H1 (cell line): ENCODE data around the gene PTPRD. TPM values are rescaled to one million over a fixed set of nuclear protein-coding genes. Genes with fewer than 3 reads are reported as not detected.

ENCODE experiments used
- CTCF ChIA-PET: fragments of 300-600 bp; sonication (Branson Sonifier 250); formaldehyde crosslinking; loops from one replicate; lab custom pipeline; 2021; ENCODE audit not compliant: partially characterized antibody; lab: Charles Lee
- POLR2A ChIA-PET: fragments of 300-600 bp; sonication (Branson Sonifier 250); formaldehyde crosslinking; loops from one replicate; lab custom pipeline; 2021; ENCODE audit warnings: inconsistent platforms; ENCODE audit not compliant: partially characterized antibody; lab: Charles Lee
- DNase-seq, 2 experiments: peaks; one replicate each; pipeline versions ENCODE4 v3.0.0 to v3.0.0-alpha.2; 2010 to 2022; ENCODE audit warnings: low spot score in 2 of 2, low read depth in 1 of 2, mixed read lengths in 1 of 2
- FAIRE-seq: peaks from 2 replicates; lab custom pipeline; 2011; peaks lifted over from hg19 to GRCh38; lab: Jason Lieb, UNC
- H2AFZ ChIP-seq: 2 replicates; pipeline ENCODE4 v1.8.1; 2012; ENCODE audit warnings: low read length, inconsistent platforms
- H2AK5ac ChIP-seq: 2 replicates; pipeline ENCODE4 v1.6.1; 2013; ENCODE audit warnings: low read depth, low read length
- H2BK120ac ChIP-seq: replicated peaks from 2 replicates; pipeline ENCODE3; 2013; ENCODE audit warnings: low read depth, low read length, inconsistent platforms
- H2BK12ac ChIP-seq: 2 replicates; pipeline ENCODE4 v1.6.1; 2013; ENCODE audit warnings: low read depth, low read length
- H2BK15ac ChIP-seq: 2 replicates; pipeline ENCODE4 v1.6.1; 2013; ENCODE audit warnings: low read length
- H2BK20ac ChIP-seq: 2 replicates; pipeline ENCODE4 v1.6.1; 2013; ENCODE audit warnings: low read length
- H2BK5ac ChIP-seq: 2 replicates; pipeline ENCODE4 v1.6.1; 2013; ENCODE audit warnings: low read depth, low read length
- H3K14ac ChIP-seq: 2 replicates; pipeline ENCODE4 v1.6.1; 2013; ENCODE audit warnings: inconsistent platforms; ENCODE audit not compliant: insufficient read length
- H3K18ac ChIP-seq: 2 replicates; pipeline ENCODE4 v1.6.1; 2013; ENCODE audit warnings: low read length; ENCODE audit errors: extremely low read depth
- H3K23ac ChIP-seq: 2 replicates; pipeline ENCODE4 v1.6.1; 2013; ENCODE audit warnings: inconsistent platforms; ENCODE audit not compliant: insufficient read length
- H3K23me2 ChIP-seq: 2 replicates; pipeline ENCODE4 v1.6.1; 2013; ENCODE audit warnings: low read depth, low read length
- H3K27ac ChIP-seq: 2 replicates; pipeline ENCODE4 v1.6.1; 2011; ENCODE audit warnings: low read depth, low read length, inconsistent platforms
- H3K27me3 ChIP-seq, 4 experiments: replicated peaks in 1 of 4; 1 replicate in 1 of 4; 2 replicates in 3 of 4; pipeline versions ENCODE4 v1.6.1 to v1.8.1; 2011 to 2013; ENCODE audit warnings: low read length in 3 of 4, mild to moderate bottlenecking in 3 of 4, inconsistent platforms in 2 of 4, mixed read lengths in 2 of 4, moderate library complexity in 1 of 4; ENCODE audit not compliant: control insufficient read depth in 3 of 4, insufficient read depth in 3 of 4; ENCODE audit errors: extremely low read depth in 1 of 4
- H3K36me3 ChIP-seq, 4 experiments: 2 replicates each; pipeline versions ENCODE4 v1.6.1 to v1.8.1; 2011 to 2013; ENCODE audit warnings: mild to moderate bottlenecking in 4 of 4, low read length in 3 of 4, moderate library complexity in 2 of 4, control low read depth in 1 of 4, inconsistent platforms in 1 of 4; ENCODE audit not compliant: insufficient read depth in 4 of 4, control insufficient read depth in 2 of 4
- H3K4ac ChIP-seq: replicated peaks from 2 replicates; pipeline ENCODE3; 2013; ENCODE audit warnings: low read length, low read depth, mixed read lengths, inconsistent platforms; ENCODE audit not compliant: insufficient read length
- H3K4me1 ChIP-seq, 4 experiments: replicated peaks in 1 of 4; 1 replicate in 1 of 4; 2 replicates in 3 of 4; pipeline versions ENCODE4 v1.6.1 to v1.8.1; 2011 to 2013; ENCODE audit warnings: low read length in 3 of 4, inconsistent platforms in 2 of 4, mixed read lengths in 1 of 4; ENCODE audit not compliant: insufficient read depth in 4 of 4, control insufficient read depth in 3 of 4
- H3K4me2 ChIP-seq, 2 experiments: 2 replicates each; pipeline versions ENCODE4 v1.6.1 to v1.8.1; 2011 to 2013; ENCODE audit warnings: low read depth in 2 of 2, low read length in 2 of 2, control low read depth in 1 of 2, inconsistent platforms in 1 of 2, mild to moderate bottlenecking in 1 of 2; ENCODE audit not compliant: insufficient read depth in 1 of 2
- H3K4me3 ChIP-seq, 4 experiments: fragments of 200-600, 300-600 bp in 1 of 4; sonication (generic), shearing (Covaris generic), sonication (Bioruptor Twin) in 1 of 4; 2 replicates each; pipeline versions ENCODE4 v1.5.1 to v1.8.1; 2011 to 2016; ENCODE audit warnings: low read length in 4 of 4, low read depth in 3 of 4, control low read depth in 2 of 4, inconsistent platforms in 2 of 4, mild to moderate bottlenecking in 2 of 4, mixed read lengths in 1 of 4, moderate library complexity in 1 of 4; ENCODE audit not compliant: insufficient read depth in 2 of 4; ENCODE audit errors: extremely low read depth in 1 of 4
- H3K56ac ChIP-seq: replicated peaks from 2 replicates; pipeline ENCODE3; 2013; ENCODE audit warnings: low read depth, mild to moderate bottlenecking, mixed read lengths, low read length, inconsistent platforms; ENCODE audit not compliant: insufficient read length
- H3K79me1 ChIP-seq: 2 replicates; pipeline ENCODE4 v1.6.1; 2013; ENCODE audit warnings: low read depth, low read length, control low read depth
- H3K79me2 ChIP-seq, 2 experiments: 2 replicates each; pipeline versions ENCODE4 v1.6.1 to v1.8.1; 2012 to 2013; ENCODE audit warnings: low read length in 2 of 2, mild to moderate bottlenecking in 2 of 2, inconsistent platforms in 1 of 2; ENCODE audit not compliant: insufficient read depth in 2 of 2, control insufficient read depth in 1 of 2
- H3K9ac ChIP-seq, 4 experiments: replicated peaks in 1 of 4; 1 replicate in 1 of 4; 2 replicates in 3 of 4; pipeline versions ENCODE4 v1.6.1 to v1.8.1; 2011 to 2013; ENCODE audit warnings: low read depth in 3 of 4, low read length in 3 of 4, control low read depth in 2 of 4, mild to moderate bottlenecking in 2 of 4, moderate library complexity in 2 of 4, inconsistent platforms in 1 of 4; ENCODE audit errors: extremely low read depth in 1 of 4
- H3K9me3 ChIP-seq, 2 experiments: 2 replicates each; pipeline versions ENCODE4 v1.6.1 to v1.8.1; 2012 to 2013; ENCODE audit warnings: mild to moderate bottlenecking in 2 of 2, moderate library complexity in 2 of 2, control low read depth in 1 of 2, inconsistent platforms in 1 of 2, low read depth in 1 of 2, low read length in 1 of 2, mixed read lengths in 1 of 2; ENCODE audit not compliant: insufficient read depth in 2 of 2
- H4K20me1 ChIP-seq, 2 experiments: replicated peaks in 1 of 2; 2 replicates each; pipeline versions ENCODE3 to v1.8.1; 2011 to 2013; ENCODE audit warnings: inconsistent platforms in 2 of 2, low read length in 2 of 2, mild to moderate bottlenecking in 1 of 2; ENCODE audit not compliant: insufficient read depth in 2 of 2, control insufficient read depth in 1 of 2
- H4K5ac ChIP-seq: 2 replicates; pipeline ENCODE4 v1.6.1; 2013; ENCODE audit warnings: low read length, low read depth, mixed read lengths, inconsistent platforms; ENCODE audit not compliant: insufficient read length
- H4K8ac ChIP-seq: 2 replicates; pipeline ENCODE4 v1.8.0; 2013; ENCODE audit warnings: mild to moderate bottlenecking, moderate library complexity, low read length, inconsistent platforms; ENCODE audit not compliant: insufficient read depth; ENCODE audit errors: extremely low read depth
- H4K91ac ChIP-seq: replicated peaks from 2 replicates; pipeline ENCODE3; 2013; ENCODE audit warnings: low read length, mixed read lengths, inconsistent platforms; ENCODE audit not compliant: insufficient read length
- KDM4A ChIP-seq: IDR thresholded peaks from one replicate; pipeline ENCODE4 v1.7.1; 2012; ENCODE audit warnings: low read depth, mild to moderate bottlenecking, moderate library complexity, low read length, inconsistent platforms; ENCODE audit not compliant: severe bottlenecking
- POLR2AphosphoS5 ChIP-seq: IDR thresholded peaks from 2 replicates; pipeline ENCODE4 v1.6.1; 2011; ENCODE audit warnings: low read depth, low read length
- SP4 ChIP-seq: IDR thresholded peaks from 2 replicates; pipeline ENCODE4 v1.6.1; 2012; ENCODE audit warnings: low read length, inconsistent platforms
- WGBS, 2 experiments: shearing (Covaris generic) in 1 of 2; methylation state at CpG; one replicate each; pipeline versions ENCODE4 v1.1.6 to v1.1.7; 2013 to 2015; ENCODE audit warnings: low lambda C conversion rate in 2 of 2, mixed read lengths in 2 of 2, inconsistent platforms in 1 of 2, low coverage in 1 of 2, missing lambda C conversion rate in 1 of 2; ENCODE audit not compliant: insufficient replicate concordance in 2 of 2, insufficient coverage in 1 of 2, insufficient read length in 1 of 2; ENCODE audit errors: extremely low coverage in 1 of 2, missing lambda C conversion rate in 1 of 2; 5-methylcytosine and 5-hydroxymethylcytosine counted together
- polyA plus RNA-seq, 7 experiments: library from polyadenylated mRNA; depleted of rRNA in 3 of 7; stranded (reverse) in 5 of 7; unstranded in 2 of 7; fragments of >200 nt in 5 of 7; fragments of 200-250 nt in 2 of 7; gene quantifications; 1 replicate in 5 of 7; 2 replicates in 1 of 7; 4 replicates in 1 of 7; pipeline versions ENCODE4 v1.2.1 to v1.2.3, GENCODE V29; 2011 to 2013; ENCODE audit warnings: missing spikeins in 2 of 7, mixed read lengths in 2 of 7
- total RNA-seq: library from RNA; stranded (reverse); fragmentation: NEBNext Ultra II Directional; extraction: Animal tissue kit (Norgen Biotek cat#: 25700); gene quantifications from 2 replicates; pipeline ENCODE4 v1.2.1, GENCODE V29; 2021

Gene PTPRD
- total and polyA plus RNA-seq, 2 of the 8 experiments (the other 6 are each of a cell fraction or from before 2014, with no cell fraction given), result 17.2 to 77.0 TPM

- 93% methylated on average over 3 of the region's 3 CpGs; no CpG with 5 or more reads in 1 of the 2 experiments for WGBS, 2 experiments
- POLR2A ChIA-PET, result no interaction called here
- H2BK12ac ChIP-seq, result no peak overlapping the region
Measured at GRCh38 chr9:8521112-8521511, 2091.7 kb downstream of the PTPRD start.

More at GRCh38 chr9:8521112-8521511, 2091.7 kb downstream of the PTPRD start:
- Histone ChIP-seq H3K27ac (no peak overlapping the region), H2AFZ (no peak overlapping the region), H3K56ac (no peak overlapping the region), H4K91ac (no peak overlapping the region), H2BK120ac (no peak overlapping the region), H3K4me3 (no peak overlapping the region), H2BK15ac (no peak overlapping the region), H4K8ac (no peak overlapping the region), H3K9me3 (no peaks in the 10 kb centered on the region), H3K79me1 (no peaks in the 10 kb centered on the region)
- no peak for TF ChIP-seq SP4
- TF ChIP-seq KDM4A, result no peak
- TF ChIP-seq POLR2AphosphoS5, result no peak
- TF ChIP-seq, all 59 proteins: peak for 0
- no peaks in the 10 kb centered on the region for H3K27me3 ChIP-seq
- CTCF ChIA-PET, result no interaction called here
- no peak overlapping the region for H2BK20ac ChIP-seq
- FAIRE-seq (no peak), DNase-seq (no peak)
- H3K18ac ChIP-seq, result no peak overlapping the region
- no peaks in the 10 kb centered on the region for H4K20me1 ChIP-seq
- no peak overlapping the region for H3K4ac ChIP-seq
- no peak overlapping the region for H4K5ac ChIP-seq
- no peak overlapping the region for H3K23ac ChIP-seq
- no peaks in the 10 kb centered on the region for H3K79me2 ChIP-seq
- H3K23me2 ChIP-seq, result no peaks in the 10 kb centered on the region
- H3K4me2 ChIP-seq, result no peak overlapping the region
- no peak overlapping the region for H3K14ac ChIP-seq
- H2BK5ac ChIP-seq, result no peak overlapping the region
- H3K4me1 ChIP-seq, result peaks cover 0 to 2% (median 0%) of the 10 kb centered on the region in 4 experiments; a peak in 2 of 7 replicates
- H3K9ac ChIP-seq, result no peak overlapping the region
- no peak overlapping the region for H2AK5ac ChIP-seq
- H3K36me3 ChIP-seq, result 0 out of 8 replicates have a peak, but pooled peaks cover 0 to 3% (median 0%) of the 10 kb centered on the region in 4 experiments
